ENCODE data around the gene DMBT1.
"Not testable (repeated sequence)": the region's sequence is repeated elsewhere in the genome, so short reads cannot be mapped to it uniquely, and the experiment has no call there.

The DMBT1 gene

GRCh38 chr10:122586070-122586469, 25.5 kb downstream of the DMBT1 start:
- DNase-seq (ENCODE audit: low spot score) = not testable (repeated sequence)

GRCh38 chr10:122587098-122587760, 26.7 kb downstream of the DMBT1 start:
- DNase-seq (ENCODE audit: low spot score) = no peak

GRCh38 chr10:122588381-122588780, 27.8 kb downstream of the DMBT1 start:
- DNase-seq (ENCODE audit: low spot score) = no peak

- DNase-seq (ENCODE audit: low spot score) = no peak
Measured at GRCh38 chr10:122590153-122590552, 29.6 kb downstream of the DMBT1 start.

GRCh38 chr10:122591736-122592135, 31.2 kb downstream of the DMBT1 start:
- DNase-seq (ENCODE audit: low spot score) = no peak

- DNase-seq (ENCODE audit: low spot score) = no peak
Measured at GRCh38 chr10:122592161-122592560, 31.6 kb downstream of the DMBT1 start.

GRCh38 chr10:122617476-122618270, 57.1 kb downstream of the DMBT1 start:
- DNase-seq (ENCODE audit: low spot score) = no peak

GRCh38 chr10:122618461-122619165, 58.1 kb downstream of the DMBT1 start:
- no peak for DNase-seq (ENCODE audit: low spot score)

- not testable (repeated sequence) for DNase-seq (ENCODE audit: low spot score)
Measured at GRCh38 chr10:122620961-122621360, 60.4 kb downstream of the DMBT1 start.

- no peak for DNase-seq (ENCODE audit: low spot score)
Measured at GRCh38 chr10:122624546-122624945, 64.0 kb downstream of the DMBT1 start.

- DNase-seq (ENCODE audit: low spot score) = no peak
Measured at GRCh38 chr10:122630526-122630925, 70.0 kb downstream of the DMBT1 start.

- no peak for DNase-seq (ENCODE audit: low spot score)
Measured at GRCh38 chr10:122632031-122632430, 71.5 kb downstream of the DMBT1 start.

- DNase-seq (ENCODE audit: low spot score) = no peak
Measured at GRCh38 chr10:122632576-122632975, 72.0 kb downstream of the DMBT1 start.

- no peak for DNase-seq (ENCODE audit: low spot score)
Measured at GRCh38 chr10:122636953-122637352, 76.4 kb downstream of the DMBT1 start.

- no peak for DNase-seq (ENCODE audit: low spot score)
Measured at GRCh38 chr10:122637376-122637775, 76.8 kb downstream of the DMBT1 start.

- DNase-seq (ENCODE audit: low spot score) = no peak
Measured at GRCh38 chr10:122638106-122638505, 77.6 kb downstream of the DMBT1 start.

- no peak for DNase-seq (ENCODE audit: low spot score)
Measured at GRCh38 chr10:122639801-122640200, 79.2 kb downstream of the DMBT1 start.

GRCh38 chr10:122640921-122641320, 80.4 kb downstream of the DMBT1 start:
- no peak for DNase-seq (ENCODE audit: low spot score)

GRCh38 chr10:122642726-122643605, 82.4 kb downstream of the DMBT1 start:
- no peak for DNase-seq (ENCODE audit: low spot score)

GRCh38 chr10:122643931-122644534, 83.5 kb downstream of the DMBT1 start:
- no peak for DNase-seq (ENCODE audit: low spot score)
